Loucy (cell line): Measurements from ENCODE around the gene SERPINA12.
A peak's percentile ranks its signal among the peaks of the same experiment; 100 is the strongest.

Experiments used
- H2AFZ ChIP-seq: fragments of 200-600 bp; sonication (generic); 2 replicates; pipeline ENCODE4 v1.6.0; 2016; ENCODE audit warnings: antibody characterized with exemption, mild to moderate bottlenecking, low read length, moderate library complexity
- H3F3A ChIP-seq: fragments of 200-600 bp; 2 replicates; pipeline ENCODE4 v1.6.0; 2016; ENCODE audit warnings: antibody characterized with exemption, low read depth, mild to moderate bottlenecking
- H3K27me3 ChIP-seq: fragments of 200-600 bp; sonication (generic); 2 replicates; pipeline ENCODE4 v1.6.1; 2014; ENCODE audit warnings: low read length, mild to moderate bottlenecking; ENCODE audit not compliant: insufficient read depth, poor library complexity, severe bottlenecking
- H3K36me3 ChIP-seq: fragments of 200-600 bp; sonication (generic); 2 replicates; pipeline ENCODE4 v1.6.1; 2016; ENCODE audit warnings: low read length; ENCODE audit not compliant: insufficient read depth
- H3K4me1 ChIP-seq: fragments of 200-600 bp; sonication (generic); 2 replicates; pipeline ENCODE4 v1.5.1; 2014; ENCODE audit warnings: low read length, mild to moderate bottlenecking; ENCODE audit not compliant: insufficient read depth, poor library complexity, severe bottlenecking
- H3K4me2 ChIP-seq: fragments of 200-600 bp; sonication (generic); 2 replicates; pipeline ENCODE4 v1.6.0; 2014; ENCODE audit warnings: antibody characterized with exemption, low read length, low read depth, mild to moderate bottlenecking; ENCODE audit not compliant: poor library complexity, severe bottlenecking
- H3K4me3 ChIP-seq: fragments of 200-600 bp; sonication (generic); 2 replicates; pipeline ENCODE4 v1.5.1; 2014; ENCODE audit warnings: low read length, mild to moderate bottlenecking, mixed read lengths; ENCODE audit not compliant: poor library complexity, severe bottlenecking
- H3K79me2 ChIP-seq: fragments of 200-600 bp; sonication (generic); 2 replicates; pipeline ENCODE4 v1.6.1; 2014; ENCODE audit warnings: low read length; ENCODE audit not compliant: insufficient read depth
- H3K9ac ChIP-seq: fragments of 200-600 bp; sonication (generic); 2 replicates; pipeline ENCODE4 v1.6.0; 2014; ENCODE audit warnings: mild to moderate bottlenecking, low read depth, low read length, moderate library complexity; ENCODE audit not compliant: poor library complexity, severe bottlenecking
- H3K9me2 ChIP-seq: fragments of 200-600 bp; sonication (generic); replicated peaks from 2 replicates; pipeline ENCODE4 v1.6.1; 2016; ENCODE audit warnings: low read depth, low read length, mixed read lengths
- H3K9me3 ChIP-seq: fragments of 200-600 bp; sonication (generic); 2 replicates; pipeline ENCODE4 v1.6.1; 2014; ENCODE audit warnings: mild to moderate bottlenecking, antibody characterized with exemption, low read length, low read depth; ENCODE audit not compliant: insufficient read depth
- H4K20me1 ChIP-seq: fragments of 200-600 bp; sonication (generic); 2 replicates; pipeline ENCODE4 v1.6.0; 2014; ENCODE audit warnings: antibody characterized with exemption, low read length, mild to moderate bottlenecking; ENCODE audit not compliant: insufficient read depth, poor library complexity, severe bottlenecking
- EZH2phosphoT487 ChIP-seq: fragments of 200-600 bp; IDR thresholded peaks from 2 replicates; pipeline ENCODE4 v1.6.1; 2018; ENCODE audit warnings: antibody characterized with exemption, mild to moderate bottlenecking, moderate library complexity, borderline replicate concordance
- TF ChIP-seq, protein P1 (sequence below): fragments of 200-600 bp; sonication (generic); conservative IDR thresholded peaks from 2 replicates; pipeline ENCODE4 v1.5.1; 2014; ENCODE audit warnings: mild to moderate bottlenecking, antibody characterized with exemption, low read length

SERPINA12 gene

DNA sequence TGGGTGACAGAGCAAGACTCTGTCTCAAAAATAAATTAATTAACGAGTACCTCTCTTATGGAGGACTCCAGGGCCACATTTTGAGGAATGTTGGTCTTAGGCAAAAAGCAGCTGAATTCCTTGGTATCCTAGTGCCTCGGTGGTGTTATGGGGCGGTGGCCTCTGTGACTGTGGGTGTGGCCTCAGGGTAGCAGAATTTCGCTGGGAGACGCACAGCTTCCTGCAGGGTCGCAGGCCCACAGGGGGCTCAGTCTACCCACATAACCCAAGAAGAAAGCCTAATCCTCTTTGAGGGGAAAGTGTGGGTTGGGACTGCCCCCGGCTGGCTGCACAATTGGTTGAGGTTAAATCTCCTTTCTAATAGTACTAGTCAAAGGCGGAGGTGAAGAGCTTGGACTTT is 40.8 kb upstream of the SERPINA12 start:
- no peaks in the 10 kb centered on the region for H3F3A ChIP-seq
- 0 out of 2 replicates have a peak overlapping the region, but pooled peaks have one; percentile 44 for H2AFZ ChIP-seq
- H3K9ac ChIP-seq: no peak overlapping the region
- TF ChIP-seq, protein P1, sequence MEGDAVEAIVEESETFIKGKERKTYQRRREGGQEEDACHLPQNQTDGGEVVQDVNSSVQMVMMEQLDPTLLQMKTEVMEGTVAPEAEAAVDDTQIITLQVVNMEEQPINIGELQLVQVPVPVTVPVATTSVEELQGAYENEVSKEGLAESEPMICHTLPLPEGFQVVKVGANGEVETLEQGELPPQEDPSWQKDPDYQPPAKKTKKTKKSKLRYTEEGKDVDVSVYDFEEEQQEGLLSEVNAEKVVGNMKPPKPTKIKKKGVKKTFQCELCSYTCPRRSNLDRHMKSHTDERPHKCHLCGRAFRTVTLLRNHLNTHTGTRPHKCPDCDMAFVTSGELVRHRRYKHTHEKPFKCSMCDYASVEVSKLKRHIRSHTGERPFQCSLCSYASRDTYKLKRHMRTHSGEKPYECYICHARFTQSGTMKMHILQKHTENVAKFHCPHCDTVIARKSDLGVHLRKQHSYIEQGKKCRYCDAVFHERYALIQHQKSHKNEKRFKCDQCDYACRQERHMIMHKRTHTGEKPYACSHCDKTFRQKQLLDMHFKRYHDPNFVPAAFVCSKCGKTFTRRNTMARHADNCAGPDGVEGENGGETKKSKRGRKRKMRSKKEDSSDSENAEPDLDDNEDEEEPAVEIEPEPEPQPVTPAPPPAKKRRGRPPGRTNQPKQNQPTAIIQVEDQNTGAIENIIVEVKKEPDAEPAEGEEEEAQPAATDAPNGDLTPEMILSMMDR: no peak
- TF ChIP-seq EZH2phosphoT487: no peak
- no peak overlapping the region for H3K4me3 ChIP-seq
- no peaks in the 10 kb centered on the region for H3K36me3 ChIP-seq
- H3K4me1 ChIP-seq: no peaks in the 10 kb centered on the region
- H3K4me2 ChIP-seq: no peak overlapping the region
- H3K79me2 ChIP-seq: no peaks in the 10 kb centered on the region
- no peaks in the 10 kb centered on the region for H4K20me1 ChIP-seq
- H3K9me3 ChIP-seq: no peaks in the 10 kb centered on the region
- no peaks in the 10 kb centered on the region for H3K27me3 ChIP-seq
- H3K9me2 ChIP-seq: no peaks in the 10 kb centered on the region

DNA sequence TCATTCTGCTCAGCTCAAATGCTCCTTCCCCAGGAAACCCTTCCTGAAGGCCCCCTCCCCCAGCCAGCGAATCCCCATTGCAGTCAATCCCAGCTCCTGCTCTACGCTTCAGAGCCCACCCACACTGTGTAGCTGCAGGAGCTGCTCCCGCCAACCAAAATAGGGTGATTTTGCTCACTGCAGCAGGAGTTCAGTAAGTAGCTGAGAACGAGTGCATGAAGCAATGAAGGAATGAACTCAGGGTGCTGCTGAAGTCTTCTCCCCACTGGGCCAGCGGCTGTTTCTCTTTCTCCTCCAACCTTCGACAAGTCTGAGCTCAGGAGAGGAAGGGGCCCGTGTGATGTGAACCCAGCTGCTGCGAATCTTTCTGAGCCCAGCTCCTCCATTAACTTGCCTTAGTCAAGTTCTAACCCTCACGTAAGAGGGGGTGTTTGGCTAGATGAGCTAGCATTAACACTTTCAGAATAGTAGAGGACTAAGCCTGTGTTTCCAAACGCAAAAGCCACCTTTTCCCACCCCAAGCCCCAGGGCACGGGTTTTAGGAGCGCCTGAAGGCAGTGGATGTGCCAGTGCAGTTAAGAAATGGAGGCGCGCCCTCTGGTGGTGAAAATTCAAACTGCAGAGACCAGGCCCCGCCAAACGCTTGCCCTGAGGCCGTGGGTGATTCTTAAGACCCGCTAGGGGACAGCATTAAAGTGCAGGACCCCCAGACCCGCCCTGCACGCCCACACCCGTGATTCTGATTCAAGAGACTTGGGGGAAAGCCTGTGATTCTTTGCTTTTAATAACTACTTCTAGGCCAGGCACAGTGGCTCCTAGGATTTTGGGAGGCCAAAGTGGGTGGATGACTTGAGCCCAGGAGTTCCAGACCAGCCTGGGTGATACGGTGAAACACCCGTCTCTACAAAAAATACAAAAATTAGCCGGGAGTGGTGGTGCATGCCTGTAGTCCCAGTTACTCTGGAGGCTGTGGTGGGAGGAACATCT is 40.0 kb upstream of the SERPINA12 start:
- Histone ChIP-seq H2AFZ (peak overlapping the region; percentile 44; the same call in 1 of the 2 replicates), H3K9ac (no peak overlapping the region), H3K79me2 (no peaks in the 10 kb centered on the region), H3F3A (no peaks in the 10 kb centered on the region), H3K4me2 (no peak overlapping the region), H4K20me1 (no peaks in the 10 kb centered on the region), H3K4me1 (no peaks in the 10 kb centered on the region), H3K27me3 (no peaks in the 10 kb centered on the region), H3K9me2 (no peaks in the 10 kb centered on the region), H3K4me3 (no peak overlapping the region), H3K36me3 (no peaks in the 10 kb centered on the region), H3K9me3 (no peaks in the 10 kb centered on the region)
- TF ChIP-seq, protein P1: peak; percentile 91
- TF ChIP-seq EZH2phosphoT487: no peak

DNA sequence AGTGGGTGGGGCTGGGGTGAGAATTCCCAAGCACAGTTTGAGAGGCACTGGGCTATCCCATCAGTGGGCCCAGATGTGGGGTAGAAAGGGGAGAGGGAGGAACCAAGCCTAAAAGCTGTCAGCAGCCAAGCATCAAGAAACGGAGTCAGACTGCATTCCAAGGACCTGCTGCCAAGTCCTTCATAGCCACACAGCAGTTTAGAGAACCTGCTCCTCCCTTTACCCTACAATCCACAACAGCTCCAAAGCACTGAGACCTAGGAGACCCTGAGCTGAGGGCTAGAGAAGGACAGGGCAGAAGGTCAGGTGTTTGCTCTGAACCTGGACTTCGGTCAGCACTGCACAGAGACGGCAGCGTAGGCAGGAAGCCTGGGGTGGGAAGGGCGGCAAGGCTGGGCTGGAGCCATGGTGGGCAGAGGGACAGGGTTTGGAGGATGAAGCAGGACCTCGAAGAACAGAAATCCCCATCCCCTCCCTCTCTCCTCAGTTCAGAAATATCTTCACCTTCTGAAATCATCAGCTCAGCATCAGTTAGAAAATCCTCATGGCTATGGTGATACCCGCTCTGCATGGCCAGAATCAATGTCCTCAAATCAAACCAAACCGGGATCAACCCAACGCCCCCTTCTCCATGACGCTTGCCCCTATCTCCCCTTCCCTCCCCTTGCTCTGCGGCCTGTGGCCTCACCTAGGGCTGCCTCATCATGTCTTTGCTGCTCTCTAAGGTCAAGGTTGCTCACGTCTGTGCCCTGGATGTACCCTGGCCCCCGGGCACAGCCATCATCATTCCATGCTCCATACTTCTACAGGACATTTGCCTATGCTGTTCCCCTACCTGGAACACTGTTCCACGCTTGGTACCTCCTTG is 39.1 kb upstream of the SERPINA12 start:
- Histone ChIP-seq H3K4me2 (no peak overlapping the region), H3K9me2 (no peaks in the 10 kb centered on the region), H4K20me1 (no peaks in the 10 kb centered on the region), H3K27me3 (no peaks in the 10 kb centered on the region), H3K4me3 (no peak overlapping the region), H3K4me1 (no peaks in the 10 kb centered on the region), H3K9ac (no peak overlapping the region), H2AFZ (no peak overlapping the region), H3F3A (no peaks in the 10 kb centered on the region), H3K79me2 (no peaks in the 10 kb centered on the region), H3K9me3 (no peaks in the 10 kb centered on the region), H3K36me3 (no peaks in the 10 kb centered on the region)
- TF ChIP-seq EZH2phosphoT487: no peak
- TF ChIP-seq, protein P1: no peak
